KOPT-K1 (cell line): ENCODE results near the gene CCDC57.

Source experiments
- H3K27ac ChIP-seq: fragments of 200-600 bp; sonication (generic); 2 replicates; pipeline ENCODE4 v1.5.1; 2016; ENCODE audit warnings: antibody characterized with exemption, mild to moderate bottlenecking, low read depth, low read length; ENCODE audit not compliant: poor library complexity, severe bottlenecking
- H3K36me3 ChIP-seq: fragments of 200-600 bp; sonication (generic); 2 replicates; pipeline ENCODE4 v1.5.1; 2017; ENCODE audit warnings: antibody characterized with exemption, mild to moderate bottlenecking, low read length, moderate library complexity; ENCODE audit not compliant: insufficient read depth
- H3K9me3 ChIP-seq: fragments of 200-600 bp; sonication (generic); 2 replicates; pipeline ENCODE4 v1.5.1; 2017; ENCODE audit warnings: antibody characterized with exemption, low read length, mild to moderate bottlenecking; ENCODE audit not compliant: insufficient read depth, poor library complexity, severe bottlenecking

The CCDC57 gene

GRCh38 chr17:82231562-82232321 is 19.1 kb upstream of the CCDC57 start:
- no peaks in the 10 kb centered on the region for H3K36me3 ChIP-seq
- H3K27ac ChIP-seq = no peak overlapping the region

GRCh38 chr17:82231312-82231561 is 18.6 kb upstream of the CCDC57 start:
- Histone ChIP-seq H3K36me3 (no peaks in the 10 kb centered on the region), H3K27ac (no peak overlapping the region), H3K9me3 (no peaks in the 10 kb centered on the region)

More at GRCh38 chr17:82231562-82232321, 19.1 kb upstream of the CCDC57 start:
- no peaks in the 10 kb centered on the region for H3K9me3 ChIP-seq

GRCh38 chr17:82230609-82231311 is 18.1 kb upstream of the CCDC57 start:
- H3K27ac ChIP-seq = no peak overlapping the region
- no peaks in the 10 kb centered on the region for H3K36me3 ChIP-seq
- H3K9me3 ChIP-seq = no peaks in the 10 kb centered on the region

- no peaks in the 10 kb centered on the region for H3K36me3 ChIP-seq
- H3K9me3 ChIP-seq = no peaks in the 10 kb centered on the region
- H3K27ac ChIP-seq = no peak overlapping the region
Observed at GRCh38 chr17:82229698-82230608, 17.3 kb upstream of the CCDC57 start.

- peak within 1 kb of the TSS; percentile 71 for H3K27ac ChIP-seq
- H3K36me3 ChIP-seq = no peaks in the 10 kb centered on the region
- H3K9me3 ChIP-seq = no peaks in the 10 kb centered on the region
Observed at GRCh38 chr17:82228842-82229697, 16.4 kb upstream of the CCDC57 start, which contains the start of gene SLC16A3. Gene SLC16A3 (plus strand): TSS chr17:82229042. CDS start chr17:82236009, 6,967 bp downstream.

GRCh38 chr17:82228278-82228841 is 15.7 kb upstream of the CCDC57 start:
- H3K36me3 ChIP-seq = no peaks in the 10 kb centered on the region
- peak overlapping the region; percentile 71 for H3K27ac ChIP-seq
- H3K9me3 ChIP-seq = no peaks in the 10 kb centered on the region

- Histone ChIP-seq H3K9me3 (no peaks in the 10 kb centered on the region), H3K36me3 (no peaks in the 10 kb centered on the region), H3K27ac (peak overlapping the region; percentile 71)
Observed at GRCh38 chr17:82227629-82228277, 15.1 kb upstream of the CCDC57 start.

- Histone ChIP-seq H3K9me3 (no peaks in the 10 kb centered on the region), H3K27ac (no peak overlapping the region), H3K36me3 (no peaks in the 10 kb centered on the region)
Observed at GRCh38 chr17:82226809-82227628, 14.4 kb upstream of the CCDC57 start.

- no peaks in the 10 kb centered on the region for H3K9me3 ChIP-seq
- H3K36me3 ChIP-seq = no peaks in the 10 kb centered on the region
- H3K27ac ChIP-seq = no peak overlapping the region
Observed at GRCh38 chr17:82226146-82226808, 13.6 kb upstream of the CCDC57 start.

- H3K27ac ChIP-seq = no peak overlapping the region
- H3K9me3 ChIP-seq = no peaks in the 10 kb centered on the region
- H3K36me3 ChIP-seq = no peaks in the 10 kb centered on the region
Observed at GRCh38 chr17:82225368-82226029, 12.9 kb upstream of the CCDC57 start.

- Histone ChIP-seq H3K9me3 (no peaks in the 10 kb centered on the region), H3K27ac (no peak overlapping the region), H3K36me3 (no peaks in the 10 kb centered on the region)
Observed at GRCh38 chr17:82224666-82225065, 12.0 kb upstream of the CCDC57 start.

- Histone ChIP-seq H3K36me3 (no peaks in the 10 kb centered on the region), H3K27ac (no peak overlapping the region), H3K9me3 (no peaks in the 10 kb centered on the region)
Observed at GRCh38 chr17:82223517-82223916, 10.9 kb upstream of the CCDC57 start.
